A549 (cell line): Measurements from ENCODE around the gene RIIAD1.

Experiments used
- BCL3 ChIP-seq: fragments of >200 bp; sonication (Bioruptor Twin); formaldehyde crosslinking; IDR thresholded peaks from 3 replicates; pipeline ENCODE4 v1.6.1; 2016
- CEBPB ChIP-seq, 2 experiments: fragments of >200 bp in 1 of 2; sonication (Bioruptor Twin) in 1 of 2; formaldehyde crosslinking in 1 of 2; IDR thresholded peaks; 2 replicates each; pipeline ENCODE4 v1.6.1; 2012 to 2016
- CTCF ChIP-seq: fragments of >200 bp; sonication (Bioruptor Twin); formaldehyde crosslinking; IDR thresholded peaks from 3 replicates; pipeline ENCODE4 v1.5.1; 2016
- HOXA7 ChIP-seq: fragments of 250-450 bp; sonication (Bioruptor Pico); IDR thresholded peaks from 2 replicates; pipeline ENCODE4 v1.5.0; 2020; ENCODE audit warnings: mild to moderate bottlenecking, moderate library complexity
- PHF8 ChIP-seq: fragments of 200-600 bp; sonication (generic); IDR thresholded peaks from 2 replicates; pipeline ENCODE4 v1.6.1; 2016; ENCODE audit warnings: low read depth, mild to moderate bottlenecking, antibody characterized with exemption, moderate library complexity, borderline replicate concordance
- POLR2A ChIP-seq: IDR thresholded peaks from 2 replicates; pipeline ENCODE4 v1.6.1; 2012; ENCODE audit warnings: mild to moderate bottlenecking, low read length

- no peak for TF ChIP-seq POLR2A
- no peak for TF ChIP-seq CEBPB (IDR thresholded peaks at IDR 0.05)
- no peak for TF ChIP-seq CTCF
- TF ChIP-seq BCL3: no peak
- no peak for TF ChIP-seq PHF8
- TF ChIP-seq HOXA7 (CRISPR knock-in tag): no peak
These were observed 12.4 kb upstream of the RIIAD1 start for GRCh38 chr1:151708891-151709290.
